ENCODE results near the gene OR1I1. TPM values are rescaled to one million over a fixed set of nuclear protein-coding genes. Genes with fewer than 3 reads are reported as not detected.

OR1I1 gene
- total RNA-seq, 2 experiments from 2014 or later = not detected

DNA sequence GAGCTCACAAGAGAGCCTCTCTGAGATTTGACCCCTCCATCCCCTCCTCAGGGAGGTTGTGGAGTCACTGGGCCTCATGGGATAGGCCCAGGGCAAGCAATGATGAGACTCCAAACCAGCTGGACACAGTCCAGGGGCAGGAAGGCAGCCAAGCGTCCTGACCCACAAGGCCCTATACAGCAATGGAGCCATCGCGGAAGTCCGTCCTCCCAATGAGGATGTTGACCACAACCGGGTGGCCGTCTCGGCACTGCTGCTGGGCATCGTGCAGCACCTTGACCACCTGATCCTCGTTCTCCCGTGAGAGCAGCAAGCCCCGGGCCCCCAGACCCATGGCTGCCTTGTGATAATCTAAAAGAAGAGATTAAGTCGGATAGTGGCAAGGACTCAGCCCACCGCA is 33.1 kb downstream of the OR1I1 start:
- ChIA-PET CTCF (interaction anchor here (0.6 kb wide), 1 partner anchor 40 kb away, joined by 4 read pairs; no protein-coding TSS in a partner anchor), POLR2A (no interaction called here)

- ChIA-PET CTCF (interaction anchor here (0.6 kb wide), 1 partner anchor 40 kb away, joined by 4 read pairs; no protein-coding TSS in a partner anchor), POLR2A (no interaction called here)
Measured at GRCh38 chr19:15115762-15116615, 34.0 kb downstream of the OR1I1 start.

GRCh38 chr19:15116856-15117255 is 34.8 kb downstream of the OR1I1 start:
- POLR2A ChIA-PET = no interaction called here
- CTCF ChIA-PET = no interaction called here

DNA sequence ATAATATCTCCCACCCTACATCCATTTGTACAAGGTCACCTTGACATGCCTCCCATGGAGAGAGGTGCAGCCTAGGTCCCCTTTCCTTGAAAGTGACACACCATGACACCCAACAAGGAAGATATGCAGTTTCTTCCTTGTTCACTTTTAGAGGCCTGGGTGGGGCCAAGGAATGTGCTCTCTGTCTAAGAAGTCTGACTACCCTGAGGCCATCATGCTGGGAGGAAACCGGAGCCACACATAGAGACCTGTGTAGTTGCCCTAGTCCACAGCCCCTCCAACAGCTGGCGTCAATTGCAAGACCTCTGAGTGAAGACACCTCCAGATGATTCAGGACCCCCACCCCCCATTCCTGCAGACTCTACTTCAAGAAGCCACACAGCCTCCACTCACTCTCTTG is 36.2 kb downstream of the OR1I1 start:
- ChIA-PET CTCF (interaction anchor here (0.6 kb wide), 1 partner anchor 436 kb away, joined by 3 read pairs; no protein-coding TSS in a partner anchor), POLR2A (interaction anchor here (0.5 kb wide), 1 partner anchor 115 kb away, joined by 3 read pairs; no protein-coding TSS in a partner anchor)

GRCh38 chr19:15118789-15119494 is 36.9 kb downstream of the OR1I1 start:
- ChIA-PET CTCF (interaction anchor here (0.6 kb wide), 1 partner anchor 436 kb away, joined by 3 read pairs; no protein-coding TSS in a partner anchor), POLR2A (interaction anchor here (0.5 kb wide), 1 partner anchor 114 kb away, joined by 3 read pairs; no protein-coding TSS in a partner anchor)

GRCh38 chr19:15120135-15121026 is 38.4 kb downstream of the OR1I1 start:
- ChIA-PET POLR2A (no interaction called here), CTCF (interaction anchor here (0.6 kb wide), 1 partner anchor 29 kb away, joined by 3 read pairs; no protein-coding TSS in a partner anchor)

- ChIA-PET POLR2A (interaction anchor here (0.7 kb wide), 1 partner anchor 876 kb away, joined by 3 read pairs; no protein-coding TSS in a partner anchor), CTCF (no interaction called here)
Measured at GRCh38 chr19:15122331-15123030, 40.5 kb downstream of the OR1I1 start.

- CTCF ChIA-PET = interaction anchor here (0.6 to 1.1 kb wide), 3 partner anchors 11 to 61 kb away, joined by 3 to 4 read pairs (median 3); no protein-coding TSS in a partner anchor
- POLR2A ChIA-PET = interaction anchor here (0.5 to 0.6 kb wide), 2 partner anchors 32 to 1161 kb away, joined by 3 to 5 read pairs; no protein-coding TSS in a partner anchor
Measured at GRCh38 chr19:15123031-15123890, 41.2 kb downstream of the OR1I1 start.

- ChIA-PET CTCF (interaction anchor here (0.6 to 1.4 kb wide), 4 partner anchors 12 to 255 kb away, joined by 3 to 4 read pairs (median 3); no protein-coding TSS in a partner anchor), POLR2A (interaction anchor here (0.5 to 1.3 kb wide), 5 partner anchors 18 to 1160 kb away, joined by 3 to 5 read pairs (median 4); no protein-coding TSS in a partner anchor)
Measured at GRCh38 chr19:15123900-15124299, 41.9 kb downstream of the OR1I1 start.

- ChIA-PET POLR2A (interaction anchor here (0.5 to 1.3 kb wide), 2 partner anchors 18 to 22 kb away, joined by 4 read pairs; no protein-coding TSS in a partner anchor), CTCF (interaction anchor here (0.9 to 1.4 kb wide), 3 partner anchors 17 to 254 kb away, joined by 3 to 4 read pairs (median 3); no protein-coding TSS in a partner anchor)
Measured at GRCh38 chr19:15124572-15125231, 42.7 kb downstream of the OR1I1 start.

GRCh38 chr19:15125232-15126067 is 43.4 kb downstream of the OR1I1 start:
- POLR2A ChIA-PET = interaction anchor here (1.3 kb wide), 1 partner anchor 19 kb away, joined by 4 read pairs; no protein-coding TSS in a partner anchor

DNA sequence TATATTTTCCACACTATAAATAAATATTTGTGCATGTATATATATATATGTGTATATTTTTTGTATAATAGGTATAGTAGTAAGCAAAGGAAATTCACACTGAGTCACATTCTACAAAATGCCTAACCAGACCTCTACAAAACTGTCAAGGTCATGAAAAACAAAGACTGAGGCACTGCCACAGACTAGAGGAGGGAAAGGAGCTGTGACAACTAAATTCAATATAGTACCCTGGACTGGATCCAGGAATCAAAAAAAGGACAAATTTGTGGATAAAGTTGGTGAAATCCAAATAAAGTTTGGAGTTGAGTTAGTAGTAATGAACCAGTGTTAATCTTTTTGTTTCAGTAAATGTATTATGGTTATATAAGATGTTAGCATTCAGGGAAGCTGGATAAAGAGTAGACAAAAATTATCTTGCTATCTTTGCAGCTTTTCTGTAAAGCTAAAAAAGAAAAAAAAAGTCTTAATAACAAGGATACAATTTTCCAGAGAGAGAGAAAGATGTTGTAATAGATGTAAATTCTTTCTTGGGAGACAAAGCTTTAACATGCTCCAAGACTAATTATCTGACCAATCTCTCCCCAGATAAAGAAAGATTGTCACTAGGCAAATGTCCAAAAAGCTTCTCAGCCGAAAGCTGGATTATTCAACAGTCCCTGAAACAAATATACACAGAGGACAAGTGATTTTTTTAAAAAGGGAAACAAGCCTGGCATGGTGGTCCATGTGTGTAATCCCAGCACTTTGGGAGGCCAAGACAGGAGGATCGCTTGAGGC is 44.3 kb downstream of the OR1I1 start:
- ChIA-PET CTCF (no interaction called here), POLR2A (interaction anchor here (0.6 kb wide), 1 partner anchor 29 kb away, joined by 3 read pairs; no protein-coding TSS in a partner anchor)

More at GRCh38 chr19:15125232-15126067, 43.4 kb downstream of the OR1I1 start:
- CTCF ChIA-PET = interaction anchor here (1.3 to 1.4 kb wide), 2 partner anchors 24 to 253 kb away, joined by 3 to 4 read pairs; no protein-coding TSS in a partner anchor

- ChIA-PET CTCF (no interaction called here), POLR2A (no interaction called here)
Measured at GRCh38 chr19:15128162-15128770, 46.3 kb downstream of the OR1I1 start.

GRCh38 chr19:15129856-15130585 is 48.0 kb downstream of the OR1I1 start:
- POLR2A ChIA-PET = no interaction called here
- CTCF ChIA-PET = no interaction called here

Data from activated CD8-positive, alpha-beta memory T cell treated with anti-CD3 and anti-CD28 coated beads for 36 hours (primary cell).